Left ventricle myocardium superior (tissue), 1 donor: ENCODE data around the gene SEMA3G. TPM values are rescaled to one million over a fixed set of nuclear protein-coding genes. Genes with fewer than 3 reads are reported as not detected.

Experiments used
- ATAC-seq: fragments of 200-7000 bp; cut with Tn5 transposase; one replicate; pipeline ENCODE4 v1.9.1; 2020; ENCODE audit warnings: mild to moderate bottlenecking, moderate library complexity
- DNase-seq: peaks from one replicate; pipeline ENCODE4 v3.0.0-alpha.2; 2020
- intact Hi-C: fragments of 100-400 bp; cut with micrococcal nuclease; formaldehyde crosslinking; loops from one replicate; pipeline ENCODE4 v1.11.0; 2022
- total RNA-seq: library from RNA; stranded (reverse); fragmentation: NEBNext Ultra II Directional; extraction: Animal tissue kit (Norgen Biotek cat#: 25700); gene quantifications from one replicate; pipeline ENCODE4 v1.2.1, GENCODE V29; 2021
- donor health status: DM: no; HTN: yes; CAD: no; lungs with severe emphysema.

Gene SEMA3G
- total RNA-seq, 1 donor from 2014 or later: 9.1 TPM

DNA sequence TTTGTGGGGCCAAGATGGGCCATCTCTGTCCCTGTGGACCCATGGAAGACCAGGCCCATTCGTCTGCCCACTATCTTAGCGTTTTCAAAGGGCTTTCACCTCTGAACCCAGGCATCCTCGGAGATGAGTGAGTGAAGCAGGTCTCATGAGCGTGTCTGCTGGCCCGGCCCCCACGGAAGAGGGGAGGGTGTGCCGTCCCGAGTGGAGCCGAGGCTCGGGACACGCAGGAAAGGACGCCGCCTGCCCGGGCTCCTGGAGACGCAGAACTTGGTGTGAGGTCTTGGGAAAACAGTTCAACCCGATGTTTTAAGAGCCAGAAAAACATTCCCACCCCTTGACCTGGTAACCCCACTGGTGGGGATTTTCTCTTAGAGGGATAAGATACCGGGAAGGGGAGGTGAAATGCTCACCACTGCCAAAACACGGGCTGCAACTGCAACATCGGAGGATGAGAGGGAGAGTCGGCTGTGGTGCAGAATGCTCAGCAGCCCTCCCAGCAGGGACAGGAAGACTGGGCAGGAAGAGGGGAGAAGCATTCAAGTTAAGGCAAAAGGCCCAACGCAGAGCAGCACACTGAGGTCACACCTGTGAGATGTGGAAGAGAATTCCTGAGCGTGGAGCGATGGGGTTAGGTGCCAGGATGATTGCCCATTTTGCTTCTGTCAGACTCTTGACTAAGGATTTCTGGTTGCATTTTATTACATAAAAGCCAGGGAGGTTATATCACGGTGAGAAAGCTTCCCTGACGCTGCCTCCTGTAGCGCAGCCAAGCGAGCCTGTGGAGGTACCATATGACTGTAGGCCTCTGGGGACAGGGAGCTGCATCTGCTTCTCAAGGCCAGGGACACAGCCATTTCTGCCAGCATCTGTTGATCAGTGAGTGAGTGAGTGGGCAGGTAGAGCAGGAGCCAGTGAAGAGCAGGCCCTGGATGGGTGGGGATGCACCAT, 36.1 kb upstream of the SEMA3G start:
- ATAC-seq (no peak), DNase-seq (no peak)
- intact Hi-C loops: no loop called here

DNA sequence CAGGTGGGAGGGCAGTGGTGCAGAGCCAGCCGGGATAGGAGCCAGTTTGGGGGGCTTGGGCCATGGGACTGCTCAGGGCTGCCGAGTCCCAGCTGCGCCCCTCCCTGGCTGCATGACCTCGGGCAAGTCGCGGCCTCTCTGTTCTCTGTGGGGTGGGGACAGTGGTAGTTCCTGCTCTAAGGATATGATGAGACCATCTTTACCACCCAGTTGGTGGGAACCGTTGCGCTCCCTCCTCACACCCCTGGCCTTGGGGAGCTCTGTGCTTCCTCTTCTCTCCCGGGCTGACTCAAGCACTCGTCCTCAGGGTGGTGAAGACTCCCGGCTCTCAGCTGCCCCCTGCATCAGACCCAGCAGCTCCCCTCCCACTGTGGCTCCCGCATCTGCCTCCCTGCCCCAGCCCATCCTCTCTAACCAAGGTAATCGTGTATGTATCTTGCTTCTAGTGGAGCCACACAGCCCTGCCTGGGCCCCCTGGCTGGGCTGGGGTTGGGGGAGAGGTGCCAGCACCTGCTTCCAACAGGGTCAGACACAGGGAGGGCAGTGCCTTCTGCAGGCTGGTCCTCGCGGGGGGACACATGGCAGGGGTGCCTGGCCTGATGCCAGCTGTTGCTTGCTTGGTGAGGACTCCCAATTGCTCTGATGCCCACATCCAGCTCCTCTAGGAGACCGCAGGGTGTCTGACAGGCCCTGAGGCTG, 35.1 kb upstream of the SEMA3G start:
- ATAC-seq (peak; percentile 9), DNase-seq (peak; percentile 34)
- intact Hi-C loops: no loop called here

DNA sequence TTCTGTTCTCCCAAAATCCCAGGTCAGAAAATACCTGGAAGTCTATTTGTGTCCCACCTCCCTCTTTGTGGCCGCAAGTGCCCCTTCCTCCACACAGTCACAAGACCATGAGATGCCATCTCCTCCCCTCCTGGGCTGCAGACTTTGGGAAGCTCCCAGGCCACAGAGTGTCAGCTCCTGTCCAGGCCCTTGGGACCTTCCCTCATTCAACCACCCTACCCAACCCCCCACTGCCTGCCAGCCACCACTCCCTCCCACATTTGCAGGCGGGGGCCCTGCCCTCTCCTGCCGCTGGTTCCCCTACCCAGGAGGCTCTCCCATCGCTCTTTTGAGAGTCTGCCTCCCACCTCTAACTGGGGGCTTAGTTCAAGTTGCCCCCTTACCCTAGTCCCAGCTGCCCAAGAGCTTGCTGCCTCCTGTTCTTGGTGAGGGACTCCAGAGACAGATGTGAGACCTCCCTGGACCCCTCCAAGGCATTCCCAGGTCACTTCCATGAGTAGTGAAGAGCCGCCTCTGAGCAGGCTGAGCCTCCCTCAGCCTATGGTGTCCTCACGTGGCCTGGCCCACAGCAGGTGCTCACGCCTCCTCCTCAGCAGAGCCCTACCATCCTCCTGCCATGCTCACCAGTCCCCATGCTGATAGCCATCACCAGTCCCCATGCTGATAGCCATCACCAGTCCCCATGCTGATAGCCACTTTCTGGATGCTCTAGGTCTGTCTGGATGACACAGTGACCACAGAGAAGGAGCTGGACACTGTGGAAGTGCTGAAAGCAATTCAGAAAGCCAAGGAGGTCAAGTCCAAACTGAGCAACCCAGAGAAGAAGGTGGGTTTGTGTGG, 34.4 kb upstream of the SEMA3G start:
- DNase-seq (peak; percentile 19), ATAC-seq (no peak)
- intact Hi-C loops: no loop called here

DNA sequence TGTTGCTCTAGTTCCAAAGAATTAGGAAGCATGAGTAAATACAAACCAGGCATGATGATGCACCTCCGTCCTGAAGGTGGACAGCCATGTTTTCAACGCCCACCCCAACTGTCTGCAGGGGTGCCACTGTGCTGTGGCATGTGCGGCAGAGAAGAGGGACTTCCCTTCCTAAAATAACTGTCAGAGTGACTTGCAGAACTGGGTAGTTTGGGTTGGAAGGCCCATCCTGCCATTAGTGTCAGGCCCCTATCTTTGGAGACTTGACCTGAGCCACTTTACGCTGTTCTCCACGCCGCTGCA, 32.8 kb upstream of the SEMA3G start:
- ATAC-seq: no peak
- intact Hi-C loops: no loop called here
- DNase-seq: no peak

DNA sequence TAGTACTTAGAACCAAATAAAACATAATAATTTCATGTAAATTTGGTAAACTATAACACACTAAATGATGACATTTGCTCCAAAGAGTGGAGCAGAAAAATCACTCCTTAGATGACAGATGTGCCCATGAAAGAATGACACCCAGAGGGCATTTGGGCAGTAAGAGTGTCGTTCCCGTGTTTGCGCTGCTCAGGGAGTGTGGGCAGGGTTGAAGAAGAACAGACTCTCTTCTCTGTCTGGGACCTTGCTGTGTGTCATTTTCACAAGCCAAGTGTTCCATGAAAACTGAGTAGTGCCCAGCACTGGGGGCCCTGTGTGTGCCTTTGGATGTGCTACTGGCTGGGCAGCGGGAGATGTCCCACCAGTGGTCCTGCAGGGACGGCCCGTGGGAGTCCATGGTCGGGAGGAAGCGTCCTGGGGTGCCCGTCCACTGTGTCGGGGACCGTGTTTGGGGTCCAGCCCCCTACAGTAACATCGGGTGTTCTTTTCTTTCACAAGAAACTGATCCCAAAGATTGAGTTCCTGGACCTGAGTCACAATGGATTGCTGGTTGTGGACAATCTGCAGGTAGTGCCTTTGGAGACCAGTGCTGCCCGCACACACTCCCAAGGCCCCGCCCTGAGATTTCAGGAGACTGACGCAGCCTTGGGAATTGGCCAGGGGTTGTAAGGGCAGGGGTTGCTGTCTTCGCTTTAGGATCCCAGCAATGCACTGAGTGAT, 32.3 kb upstream of the SEMA3G start:
- intact Hi-C loops: no loop called here

DNA sequence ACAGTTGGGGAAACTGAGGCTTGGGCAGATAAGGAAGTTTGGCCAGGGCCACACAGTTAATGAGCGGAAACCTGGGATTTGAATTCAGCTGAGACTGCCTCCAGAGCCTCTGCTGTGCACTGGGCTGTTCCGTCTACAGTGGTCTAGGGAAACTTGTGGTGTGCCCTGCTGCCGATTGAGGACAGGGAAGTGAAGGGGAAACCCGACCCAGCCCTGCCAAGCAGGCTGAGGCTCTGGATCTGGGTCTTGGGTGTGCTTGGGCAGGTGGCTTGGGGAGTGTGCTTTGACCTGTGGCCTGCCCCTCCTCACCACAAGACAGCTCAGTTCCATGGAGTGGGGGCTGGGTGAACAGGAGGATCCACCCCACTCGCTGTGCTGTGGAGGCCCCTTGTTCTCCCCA, 28.1 kb upstream of the SEMA3G start:
- ATAC-seq (peak; percentile 5), DNase-seq (peak; percentile 31)
- intact Hi-C loops: loop anchor here (5.0 kb wide), 1 partner anchor 64 kb away; the partner anchor contains the start of gene UQCC5

More for the DNA sequence above, 32.3 kb upstream of the SEMA3G start:
- ATAC-seq: no peak
- peak; percentile 23 for DNase-seq

DNA sequence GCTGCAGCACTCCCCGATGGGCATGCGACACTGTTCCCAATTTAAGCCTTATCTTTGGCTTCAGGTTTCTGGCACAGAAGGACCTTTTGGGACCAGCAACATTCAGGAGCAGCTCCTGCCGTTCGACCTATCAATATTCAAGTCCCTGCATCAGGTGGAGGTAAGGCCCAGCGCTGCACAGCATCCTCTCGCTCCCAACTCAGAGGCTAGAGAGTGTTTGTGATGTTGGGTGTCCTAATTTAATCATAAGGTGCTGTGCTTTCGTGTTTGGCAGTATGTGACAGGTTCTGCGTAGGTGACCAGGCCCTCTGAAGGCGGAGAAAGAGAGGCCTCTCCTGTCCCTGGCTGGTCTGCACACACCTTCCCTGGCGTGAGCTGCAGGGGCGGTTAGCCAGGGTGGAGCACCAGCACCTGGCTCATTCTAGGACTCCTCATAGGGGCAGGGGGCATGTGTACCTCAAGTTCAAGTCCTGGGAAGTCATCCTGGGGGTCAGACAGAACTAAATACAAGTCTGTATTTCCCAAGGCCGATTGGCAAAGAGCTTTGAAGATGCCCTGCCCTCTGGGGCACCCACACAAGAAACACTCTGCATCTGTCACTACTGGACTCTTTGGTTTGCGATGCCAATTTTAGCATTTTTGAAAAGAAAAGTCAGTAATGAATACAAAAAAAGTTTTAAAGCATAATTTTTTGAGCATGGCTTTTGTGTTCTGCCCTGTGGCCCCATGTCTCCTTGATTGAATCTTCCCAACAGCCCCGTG, 27.5 kb upstream of the SEMA3G start:
- intact Hi-C loops: loop anchor here (5.0 kb wide), 1 partner anchor 65 kb away; the partner anchor contains the start of gene UQCC5
- DNase-seq: peak; percentile 16

DNA sequence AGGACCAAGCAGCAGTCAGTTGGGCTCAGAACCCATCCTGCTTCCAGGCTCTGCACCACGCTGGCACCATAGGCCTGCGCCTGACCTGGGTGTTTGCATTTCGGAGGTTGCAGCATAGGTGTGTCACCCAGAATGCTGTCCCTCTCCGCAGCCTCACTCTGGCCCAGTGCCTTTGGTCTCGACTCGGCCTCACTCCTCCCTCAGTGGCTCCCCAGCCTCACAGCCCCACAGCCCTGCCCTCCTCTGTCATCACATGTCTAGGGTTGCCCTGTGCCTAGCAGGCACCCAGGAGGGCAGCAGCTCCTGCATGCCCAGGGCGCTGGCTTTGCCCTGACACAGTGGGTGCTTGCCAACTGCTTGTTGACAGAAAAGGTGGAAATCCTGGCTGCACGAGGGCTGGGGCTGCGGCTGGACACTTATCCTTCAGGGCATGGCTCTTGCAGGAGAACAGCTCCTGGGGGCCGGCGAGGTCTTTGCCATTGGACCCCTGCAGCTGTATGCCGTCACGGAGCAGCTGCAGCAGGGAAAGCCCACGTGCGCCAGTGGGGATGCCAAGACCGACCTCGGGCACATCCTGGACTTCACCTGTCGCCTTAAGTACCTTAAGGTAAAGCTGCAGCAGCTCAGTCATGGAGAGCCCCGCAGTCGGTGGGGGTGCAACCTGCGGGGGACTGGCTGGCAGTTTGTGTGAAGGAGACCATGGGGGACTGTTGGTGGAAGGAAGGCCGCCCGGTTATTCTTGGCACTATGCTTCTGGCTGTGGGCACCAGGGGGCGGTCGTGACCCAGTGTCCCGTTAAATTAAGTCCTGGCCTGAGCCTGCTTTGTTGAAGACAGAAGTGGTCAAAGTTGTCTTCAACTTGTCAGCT, 26.7 kb upstream of the SEMA3G start:
- intact Hi-C loops: loop anchor here (5.0 kb wide), 1 partner anchor 66 kb away; the partner anchor contains the start of gene UQCC5
- DNase-seq (peak; percentile 89), ATAC-seq (peak; percentile 84)

More for the DNA sequence above, 27.5 kb upstream of the SEMA3G start:
- ATAC-seq: peak; percentile 2

DNA sequence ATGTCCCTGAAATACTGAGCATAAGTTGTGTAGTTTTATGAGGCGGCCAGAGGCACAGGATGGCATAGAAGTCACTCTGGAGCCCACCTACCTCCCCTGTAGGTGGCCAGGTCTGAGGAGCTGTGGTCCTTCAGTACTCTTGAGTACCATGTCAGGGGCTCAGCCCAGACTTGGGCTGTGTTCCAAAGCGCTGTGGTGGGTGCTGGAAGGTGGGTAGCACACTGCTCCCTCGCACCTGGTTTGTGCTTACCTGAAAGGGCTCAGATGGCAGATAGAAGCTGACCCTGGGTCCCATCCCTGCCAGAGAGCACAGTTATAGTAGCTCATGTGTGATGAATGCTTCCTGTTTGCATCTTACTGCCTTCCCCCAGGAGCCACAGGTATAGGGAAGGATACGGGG, 26.0 kb upstream of the SEMA3G start:
- peak; percentile 17 for DNase-seq
- no peak for ATAC-seq
- intact Hi-C loops: loop anchor here (5.0 kb wide), 1 partner anchor 66 kb away; the partner anchor contains the start of gene UQCC5

DNA sequence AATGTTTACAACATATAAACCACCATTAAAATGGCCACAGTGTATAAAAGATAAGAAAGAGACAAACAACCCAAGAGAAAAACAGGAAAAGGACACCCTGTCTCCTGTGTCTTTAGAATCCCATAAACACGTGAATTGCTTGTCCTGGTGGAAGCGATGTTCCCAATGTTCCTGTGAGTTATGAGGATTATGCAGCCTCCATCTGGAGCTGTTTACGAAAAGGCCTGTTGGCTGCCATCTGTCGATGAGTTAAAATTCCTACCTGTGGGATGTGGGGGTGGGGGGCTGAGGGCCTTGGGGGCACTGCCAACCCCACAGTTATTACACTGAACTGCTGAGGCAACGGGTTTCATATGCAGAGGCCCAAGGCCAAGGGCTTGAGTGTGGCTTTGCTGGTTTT, 24.1 kb upstream of the SEMA3G start:
- ATAC-seq: no peak
- intact Hi-C loops: no loop called here
- no peak for DNase-seq

DNA sequence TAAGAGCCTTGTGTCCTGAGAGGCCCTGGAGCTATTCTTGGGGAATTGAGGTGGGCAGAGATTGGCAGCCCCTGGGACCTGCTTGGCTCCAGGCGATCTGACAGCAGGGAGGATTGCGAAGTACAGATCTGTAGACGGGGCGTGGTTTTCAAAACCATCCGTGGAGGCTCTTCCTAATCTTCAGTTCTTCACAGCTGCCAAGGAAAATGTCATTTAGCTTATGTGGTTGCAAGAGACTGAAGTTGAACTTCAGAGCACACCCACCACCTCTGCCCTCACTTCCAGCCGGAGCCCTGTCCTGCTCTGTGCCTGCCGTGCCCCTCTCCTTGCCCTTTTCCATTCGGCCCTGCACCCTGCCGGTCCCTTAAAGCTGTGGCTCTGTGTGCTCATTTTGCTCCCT, 23.4 kb upstream of the SEMA3G start:
- intact Hi-C loops: no loop called here
- DNase-seq: peak; percentile 25
- ATAC-seq: peak; percentile 34

DNA sequence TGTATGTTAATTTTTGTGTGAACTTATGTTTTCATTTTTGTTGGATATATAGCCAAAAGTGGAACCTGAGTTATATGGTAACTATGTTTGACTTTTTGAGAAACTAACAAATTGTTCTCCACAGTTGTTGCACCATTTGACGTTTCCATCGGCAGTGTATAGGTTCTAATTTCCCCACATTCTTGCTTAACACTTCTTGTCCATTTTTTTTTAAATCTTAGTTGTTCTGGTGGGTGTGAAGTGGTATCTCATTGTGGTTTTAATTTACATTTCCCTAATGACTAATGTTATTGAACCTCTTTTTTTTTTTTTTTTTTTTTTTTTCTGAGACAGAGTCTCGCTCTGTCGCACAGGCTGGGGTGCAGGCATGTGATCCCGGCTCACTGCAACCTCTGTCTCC, 18.5 kb upstream of the SEMA3G start:
- intact Hi-C loops: no loop called here
- ATAC-seq: no peak
- DNase-seq: no peak

DNA sequence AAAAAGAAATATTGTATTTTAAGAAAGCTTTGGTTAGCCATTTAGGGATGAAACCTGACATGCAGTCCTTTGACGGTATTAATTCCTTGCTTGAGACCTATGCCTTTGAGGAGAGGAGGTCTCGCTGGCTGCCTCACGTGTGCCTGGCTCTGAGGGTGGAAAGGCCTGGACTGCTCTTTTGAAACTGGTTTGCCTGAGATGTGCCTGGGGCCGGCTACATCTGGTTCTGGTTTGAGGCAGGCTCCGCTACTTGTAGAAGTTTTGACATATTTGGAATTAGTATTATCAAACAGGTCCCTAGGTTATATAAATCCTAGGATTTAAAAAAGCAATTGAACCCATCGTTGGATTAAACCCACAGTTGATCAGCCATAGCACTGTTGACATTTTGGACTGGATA, 17.0 kb upstream of the SEMA3G start:
- ATAC-seq: no peak
- intact Hi-C loops: no loop called here
- DNase-seq: no peak

DNA sequence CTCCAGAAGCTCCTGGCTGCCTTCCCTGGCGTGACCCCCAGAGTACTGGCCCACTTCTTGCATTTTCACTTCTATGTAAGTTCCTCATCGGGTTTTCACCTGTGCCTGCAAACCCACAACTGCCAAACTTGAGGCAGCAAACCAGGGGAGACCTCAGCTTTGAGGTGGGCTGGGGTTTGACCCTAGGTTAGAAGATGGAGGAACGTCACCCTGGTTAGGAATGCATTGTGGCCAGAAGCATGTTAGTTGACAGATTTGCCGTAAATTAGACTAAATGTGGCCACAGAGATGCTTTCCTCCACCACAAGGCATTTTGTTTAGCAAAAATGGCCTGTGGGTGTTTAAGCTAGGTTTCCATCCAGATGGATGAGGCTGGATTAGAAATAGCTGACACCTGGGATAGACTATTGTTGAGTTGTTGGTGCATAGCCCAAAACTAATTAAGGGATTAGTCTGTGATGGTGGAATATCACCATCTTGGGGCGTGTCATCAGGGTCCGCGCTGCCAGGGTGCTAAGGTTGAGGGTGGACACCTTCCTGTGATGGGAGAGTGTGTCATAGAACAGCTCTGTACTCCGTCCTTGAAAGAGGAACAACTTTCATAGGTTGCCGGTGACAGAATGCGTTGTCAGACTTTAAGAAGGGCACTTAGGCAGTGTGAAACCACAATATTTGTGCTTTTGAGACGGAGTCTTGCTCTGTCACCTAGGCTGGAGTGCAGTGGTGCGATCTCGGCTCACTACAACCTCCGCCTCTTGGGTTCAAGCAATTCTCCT, 14.1 kb upstream of the SEMA3G start:
- no peak for ATAC-seq
- no peak for DNase-seq
- intact Hi-C loops: no loop called here

DNA sequence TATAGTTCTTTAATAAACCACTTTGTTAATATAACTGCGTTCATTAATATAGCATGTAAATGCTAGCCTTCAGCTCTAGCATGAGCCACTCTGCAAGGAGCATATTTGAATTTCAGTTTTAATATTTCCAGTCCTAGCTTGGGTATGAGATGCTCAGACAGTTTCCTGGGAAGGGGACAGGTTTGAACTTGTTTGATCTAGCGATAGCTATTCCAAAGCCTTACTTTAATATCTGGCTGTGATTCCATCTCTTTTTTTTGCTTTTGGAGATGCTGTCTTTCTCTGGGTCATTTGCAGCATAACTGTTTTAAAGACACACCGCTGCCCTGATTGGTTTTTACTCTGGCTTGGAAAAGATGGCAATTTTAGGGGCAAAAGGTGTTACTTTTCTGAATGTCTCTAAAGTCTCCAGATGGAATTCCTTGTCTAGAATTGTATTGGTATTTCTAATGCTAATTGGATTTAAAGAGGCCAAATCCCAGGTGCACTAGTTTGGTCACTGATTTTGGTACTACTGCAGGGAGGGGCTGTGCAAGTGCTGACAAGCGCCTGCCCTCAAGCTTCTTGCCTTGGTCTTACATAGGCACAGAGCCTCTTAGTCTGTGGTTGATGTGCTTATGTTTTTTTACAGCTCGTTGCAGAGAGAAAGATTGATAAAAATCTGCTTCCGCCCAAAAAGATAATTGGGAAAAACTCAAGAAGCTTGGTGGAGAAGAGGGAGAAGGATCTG, 13.3 kb upstream of the SEMA3G start:
- intact Hi-C loops: no loop called here
- no peak for DNase-seq
- no peak for ATAC-seq

DNA sequence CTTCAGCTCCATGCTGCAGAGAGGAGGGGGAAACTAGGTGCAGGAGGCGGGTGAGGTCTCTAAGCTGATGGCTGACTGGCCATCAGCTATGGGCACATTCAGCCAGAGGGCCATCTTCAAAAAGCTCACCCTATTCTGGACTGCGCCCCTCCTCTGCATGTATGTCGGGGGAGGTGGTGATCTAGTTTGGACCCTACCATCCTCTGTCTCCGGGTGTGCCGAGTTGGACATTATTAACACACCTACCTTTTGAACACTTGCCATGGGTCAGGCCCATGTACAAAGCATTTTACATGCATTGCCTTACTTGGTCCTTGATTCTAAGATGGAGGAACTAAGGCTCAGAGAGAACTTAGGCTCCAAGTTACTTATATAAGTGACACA, 11.9 kb upstream of the SEMA3G start:
- intact Hi-C loops: no loop called here
- no peak for DNase-seq

More for the DNA sequence above, 11.9 kb upstream of the SEMA3G start:
- ATAC-seq: no peak
